SK-N-SH (cell line): Measurements from ENCODE around the gene MST1. TPM values are rescaled to one million over a fixed set of nuclear protein-coding genes. Genes with fewer than 3 reads are reported as not detected.

ENCODE experiments used
- CTCF ChIA-PET: fragments of 300-600, 350-600 bp; formaldehyde crosslinking; extraction: SDS; loops from one replicate; lab custom pipeline; 2021; lab: Yijun Ruan, JAX
- POLR2A ChIA-PET: fragments of 350-600 bp; sonication (Branson Sonifier 250); formaldehyde crosslinking; extraction: SDS; loops from one replicate; lab custom pipeline; 2020; ENCODE audit warnings: antibody characterized with exemption, inconsistent platforms; lab: Yijun Ruan, JAX
- DNase-seq: peaks from one replicate; pipeline ENCODE4 v3.0.0; 2012
- H2AFZ ChIP-seq: fragments of 200-600 bp; sonication (generic); 2 replicates; pipeline ENCODE4 v1.8.1; 2016; ENCODE audit warnings: antibody characterized with exemption, mild to moderate bottlenecking, low read depth
- H3F3A ChIP-seq: fragments of 200-600 bp; sonication (generic); replicated peaks from 2 replicates; pipeline ENCODE3; 2016; ENCODE audit warnings: antibody characterized with exemption, mild to moderate bottlenecking; ENCODE audit not compliant: insufficient read depth
- H3K27ac ChIP-seq, 2 experiments: fragments of 200-500 bp in 1 of 2; fragments of 200-600 bp in 1 of 2; sonication (Bioruptor generic) in 1 of 2; sonication (generic), shearing (Covaris generic) in 1 of 2; 2 replicates each; pipeline versions ENCODE4 v1.5.1 to v1.6.1; 2014 to 2016; ENCODE audit warnings: low read depth in 2 of 2, inconsistent platforms in 1 of 2, low read length in 1 of 2, mild to moderate bottlenecking in 1 of 2, mixed read lengths in 1 of 2
- H3K27me3 ChIP-seq: fragments of 200-600 bp; sonication (generic), shearing (Covaris generic); 2 replicates; pipeline ENCODE4 v1.6.1; 2016; ENCODE audit warnings: mixed run types; ENCODE audit not compliant: insufficient read depth
- H3K36me3 ChIP-seq, 2 experiments: fragments of 200-500 bp in 1 of 2; fragments of 200-600 bp in 1 of 2; sonication (Bioruptor generic) in 1 of 2; sonication (generic) in 1 of 2; replicated peaks in 1 of 2; 2 replicates each; pipeline versions ENCODE3 to v1.5.1; 2014 to 2016; ENCODE audit warnings: low read length in 1 of 2, mild to moderate bottlenecking in 1 of 2; ENCODE audit not compliant: insufficient read depth in 2 of 2, control insufficient read depth in 1 of 2
- H3K4me1 ChIP-seq, 2 experiments: fragments of 200-500 bp in 1 of 2; fragments of 200-600 bp in 1 of 2; sonication (Bioruptor generic) in 1 of 2; sonication (generic), shearing (Covaris generic) in 1 of 2; 2 replicates each; pipeline versions ENCODE4 v1.5.1 to v1.6.1; 2014 to 2016; ENCODE audit warnings: low read depth in 1 of 2, low read length in 1 of 2, mixed run types in 1 of 2; ENCODE audit not compliant: insufficient read depth in 2 of 2, control insufficient read depth in 1 of 2
- H3K4me2 ChIP-seq: fragments of 200-600 bp; sonication (generic), shearing (Covaris generic); 2 replicates; pipeline ENCODE4 v1.6.1; 2017; ENCODE audit warnings: mixed run types
- H3K4me3 ChIP-seq, 2 experiments: fragments of 200-500 bp in 1 of 2; fragments of 200-600 bp in 1 of 2; sonication (Bioruptor generic) in 1 of 2; sonication (generic), shearing (Covaris generic) in 1 of 2; 2 replicates each; pipeline versions ENCODE4 v1.5.1 to v1.8.1; 2014 to 2016; ENCODE audit warnings: low read depth in 2 of 2, inconsistent platforms in 1 of 2, low read length in 1 of 2, mild to moderate bottlenecking in 1 of 2, mixed read lengths in 1 of 2, moderate library complexity in 1 of 2
- H3K79me2 ChIP-seq: fragments of 200-600 bp; sonication (generic); 2 replicates; pipeline ENCODE4 v1.8.1; 2017; ENCODE audit warnings: mild to moderate bottlenecking; ENCODE audit not compliant: insufficient read depth
- H3K9ac ChIP-seq: fragments of 200-600 bp; sonication (generic); 2 replicates; pipeline ENCODE4 v1.6.1; 2017; ENCODE audit warnings: mixed run types
- H3K9me2 ChIP-seq: fragments of 200-600 bp; sonication (generic); 2 replicates; pipeline ENCODE4 v1.6.1; 2017; ENCODE audit warnings: mixed run types
- H3K9me3 ChIP-seq: fragments of 200-600 bp; sonication (generic); 2 replicates; pipeline ENCODE4 v1.6.1; 2017; ENCODE audit warnings: mixed run types, mild to moderate bottlenecking, moderate library complexity
- H4K20me1 ChIP-seq: fragments of 200-600 bp; sonication (generic); 2 replicates; pipeline ENCODE4 v1.6.1; 2017; ENCODE audit warnings: mild to moderate bottlenecking, mixed run types; ENCODE audit not compliant: insufficient read depth
- ELF1 ChIP-seq: IDR thresholded peaks from 2 replicates; pipeline ENCODE4 v1.4.0; 2012
- EP300 ChIP-seq, 2 experiments: IDR thresholded peaks; 2 replicates each; pipeline versions ENCODE4 v1.4.0 to v1.6.1; 2012; ENCODE audit warnings: borderline replicate concordance in 1 of 2, low read depth in 1 of 2, low read length in 1 of 2
- FOSL2 ChIP-seq: IDR thresholded peaks from 2 replicates; pipeline ENCODE4 v1.4.0; 2012; ENCODE audit warnings: low read depth, mild to moderate bottlenecking, moderate library complexity, borderline replicate concordance
- FOXM1 ChIP-seq: IDR thresholded peaks from 2 replicates; pipeline ENCODE4 v1.4.0; 2012; ENCODE audit warnings: low read depth, mild to moderate bottlenecking
- GABPA ChIP-seq: IDR thresholded peaks from 2 replicates; pipeline ENCODE4 v1.4.0; 2012; ENCODE audit warnings: low read depth, mild to moderate bottlenecking
- GATA2 ChIP-seq: sonication (generic); formaldehyde crosslinking; IDR thresholded peaks from 2 replicates; pipeline ENCODE4 v1.5.0; 2020; ENCODE audit warnings: mild to moderate bottlenecking, missing genetic modification reagents
- JUND ChIP-seq: IDR thresholded peaks from 2 replicates; pipeline ENCODE4 v1.4.0; 2012
- NFIC ChIP-seq: IDR thresholded peaks from 2 replicates; pipeline ENCODE4 v1.4.0; 2012; ENCODE audit warnings: borderline replicate concordance
- NRF1 ChIP-seq: IDR thresholded peaks from 2 replicates; pipeline ENCODE4 v1.6.1; 2012; ENCODE audit warnings: low read depth, mild to moderate bottlenecking, low read length
- POLR2AphosphoS5 ChIP-seq: IDR thresholded peaks from 2 replicates; pipeline ENCODE4 v1.6.1; 2012; ENCODE audit warnings: low read depth, low read length
- RCOR1 ChIP-seq: fragments of 150-350 bp; IDR thresholded peaks from 2 replicates; pipeline ENCODE4 v1.6.1; 2017; ENCODE audit warnings: antibody characterized with exemption, low read length
- TAF1 ChIP-seq: IDR thresholded peaks from 2 replicates; pipeline ENCODE4 v1.6.1; 2012; ENCODE audit warnings: low read depth, mild to moderate bottlenecking, low read length, moderate library complexity, borderline replicate concordance
- TCF12 ChIP-seq: IDR thresholded peaks from 2 replicates; pipeline ENCODE4 v1.4.0; 2012
- WGBS: methylation state at CpG from one replicate; pipeline ENCODE4 v1.1.6; 2017; ENCODE audit warnings: low lambda C conversion rate; 5-methylcytosine and 5-hydroxymethylcytosine counted together
- polyA plus RNA-seq, 3 experiments: library from polyadenylated mRNA; depleted of rRNA; stranded (reverse); fragments of >200 nt; gene quantifications; 2 replicates each; pipeline ENCODE4 v1.2.3, GENCODE V29; 2012
- TF ChIP-seq, protein P1 (sequence below): fragments of 150-350 bp; IDR thresholded peaks from 2 replicates; pipeline ENCODE4 v1.6.1; 2016; ENCODE audit warnings: mild to moderate bottlenecking, low read depth, low read length
- TF ChIP-seq, protein P2 (sequence below): IDR thresholded peaks from 2 replicates; pipeline ENCODE4 v1.4.0; 2012; ENCODE audit warnings: low read depth, borderline replicate concordance
- TF ChIP-seq, protein P3 (sequence below): fragments of 200-600 bp; sonication (generic); IDR thresholded peaks from 2 replicates; pipeline ENCODE4 v1.6.1; 2017; ENCODE audit warnings: antibody characterized with exemption, mild to moderate bottlenecking, moderate library complexity
- TF ChIP-seq, protein P4 (sequence below): fragments of 150-350 bp; IDR thresholded peaks from 2 replicates; pipeline ENCODE4 v1.6.1; 2017; ENCODE audit warnings: antibody characterized with exemption, low read length, low read depth, borderline replicate concordance

Gene MST1
- polyA plus RNA-seq, 1 of the 3 experiments (the other 2 are of a cell fraction): 35.1 TPM

DNA sequence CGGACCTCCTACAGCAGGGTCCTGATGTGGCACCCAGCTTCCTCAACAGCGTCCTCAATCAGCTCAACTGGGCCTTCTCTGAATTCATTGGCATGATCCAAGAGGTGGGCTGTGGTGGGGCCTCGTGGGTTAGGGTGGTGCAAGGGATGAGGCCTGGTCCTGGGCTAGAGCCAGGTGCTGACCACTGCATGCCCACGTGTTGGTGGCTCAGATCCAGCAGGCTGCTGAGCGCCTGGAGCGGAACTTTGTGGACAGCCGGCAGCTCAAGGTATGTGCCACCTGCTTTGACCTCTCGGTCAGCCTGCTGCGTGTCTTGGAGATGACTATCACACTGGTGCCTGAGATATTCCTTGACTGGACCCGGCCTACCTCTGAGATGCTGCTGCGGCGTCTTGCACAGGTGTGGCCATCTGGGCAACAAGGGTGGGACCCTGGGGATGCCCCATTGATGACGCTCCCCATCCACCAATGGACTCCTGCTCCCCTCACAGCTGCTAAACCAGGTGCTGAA lies 26.4 kb upstream of the MST1 start (continued):
- TF ChIP-seq, protein P1, sequence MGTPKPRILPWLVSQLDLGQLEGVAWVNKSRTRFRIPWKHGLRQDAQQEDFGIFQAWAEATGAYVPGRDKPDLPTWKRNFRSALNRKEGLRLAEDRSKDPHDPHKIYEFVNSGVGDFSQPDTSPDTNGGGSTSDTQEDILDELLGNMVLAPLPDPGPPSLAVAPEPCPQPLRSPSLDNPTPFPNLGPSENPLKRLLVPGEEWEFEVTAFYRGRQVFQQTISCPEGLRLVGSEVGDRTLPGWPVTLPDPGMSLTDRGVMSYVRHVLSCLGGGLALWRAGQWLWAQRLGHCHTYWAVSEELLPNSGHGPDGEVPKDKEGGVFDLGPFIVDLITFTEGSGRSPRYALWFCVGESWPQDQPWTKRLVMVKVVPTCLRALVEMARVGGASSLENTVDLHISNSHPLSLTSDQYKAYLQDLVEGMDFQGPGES: no peak
- no peak for TF ChIP-seq ELF1
- no peak for TF ChIP-seq NFIC
- TF ChIP-seq, protein P2, sequence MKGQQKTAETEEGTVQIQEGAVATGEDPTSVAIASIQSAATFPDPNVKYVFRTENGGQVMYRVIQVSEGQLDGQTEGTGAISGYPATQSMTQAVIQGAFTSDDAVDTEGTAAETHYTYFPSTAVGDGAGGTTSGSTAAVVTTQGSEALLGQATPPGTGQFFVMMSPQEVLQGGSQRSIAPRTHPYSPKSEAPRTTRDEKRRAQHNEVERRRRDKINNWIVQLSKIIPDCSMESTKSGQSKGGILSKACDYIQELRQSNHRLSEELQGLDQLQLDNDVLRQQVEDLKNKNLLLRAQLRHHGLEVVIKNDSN: no peak
- no peak for TF ChIP-seq NRF1
- TF ChIP-seq EP300 (IDR thresholded peaks at IDR 0.05; ENCODE audit: borderline replicate concordance in 1 of 2, low read depth in 1 of 2, low read length in 1 of 2): no peak
- no peak for TF ChIP-seq FOSL2
- TF ChIP-seq GATA2 (CRISPR knock-in tag): no peak
- TF ChIP-seq, protein P3, sequence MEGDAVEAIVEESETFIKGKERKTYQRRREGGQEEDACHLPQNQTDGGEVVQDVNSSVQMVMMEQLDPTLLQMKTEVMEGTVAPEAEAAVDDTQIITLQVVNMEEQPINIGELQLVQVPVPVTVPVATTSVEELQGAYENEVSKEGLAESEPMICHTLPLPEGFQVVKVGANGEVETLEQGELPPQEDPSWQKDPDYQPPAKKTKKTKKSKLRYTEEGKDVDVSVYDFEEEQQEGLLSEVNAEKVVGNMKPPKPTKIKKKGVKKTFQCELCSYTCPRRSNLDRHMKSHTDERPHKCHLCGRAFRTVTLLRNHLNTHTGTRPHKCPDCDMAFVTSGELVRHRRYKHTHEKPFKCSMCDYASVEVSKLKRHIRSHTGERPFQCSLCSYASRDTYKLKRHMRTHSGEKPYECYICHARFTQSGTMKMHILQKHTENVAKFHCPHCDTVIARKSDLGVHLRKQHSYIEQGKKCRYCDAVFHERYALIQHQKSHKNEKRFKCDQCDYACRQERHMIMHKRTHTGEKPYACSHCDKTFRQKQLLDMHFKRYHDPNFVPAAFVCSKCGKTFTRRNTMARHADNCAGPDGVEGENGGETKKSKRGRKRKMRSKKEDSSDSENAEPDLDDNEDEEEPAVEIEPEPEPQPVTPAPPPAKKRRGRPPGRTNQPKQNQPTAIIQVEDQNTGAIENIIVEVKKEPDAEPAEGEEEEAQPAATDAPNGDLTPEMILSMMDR: no peak

DNA sequence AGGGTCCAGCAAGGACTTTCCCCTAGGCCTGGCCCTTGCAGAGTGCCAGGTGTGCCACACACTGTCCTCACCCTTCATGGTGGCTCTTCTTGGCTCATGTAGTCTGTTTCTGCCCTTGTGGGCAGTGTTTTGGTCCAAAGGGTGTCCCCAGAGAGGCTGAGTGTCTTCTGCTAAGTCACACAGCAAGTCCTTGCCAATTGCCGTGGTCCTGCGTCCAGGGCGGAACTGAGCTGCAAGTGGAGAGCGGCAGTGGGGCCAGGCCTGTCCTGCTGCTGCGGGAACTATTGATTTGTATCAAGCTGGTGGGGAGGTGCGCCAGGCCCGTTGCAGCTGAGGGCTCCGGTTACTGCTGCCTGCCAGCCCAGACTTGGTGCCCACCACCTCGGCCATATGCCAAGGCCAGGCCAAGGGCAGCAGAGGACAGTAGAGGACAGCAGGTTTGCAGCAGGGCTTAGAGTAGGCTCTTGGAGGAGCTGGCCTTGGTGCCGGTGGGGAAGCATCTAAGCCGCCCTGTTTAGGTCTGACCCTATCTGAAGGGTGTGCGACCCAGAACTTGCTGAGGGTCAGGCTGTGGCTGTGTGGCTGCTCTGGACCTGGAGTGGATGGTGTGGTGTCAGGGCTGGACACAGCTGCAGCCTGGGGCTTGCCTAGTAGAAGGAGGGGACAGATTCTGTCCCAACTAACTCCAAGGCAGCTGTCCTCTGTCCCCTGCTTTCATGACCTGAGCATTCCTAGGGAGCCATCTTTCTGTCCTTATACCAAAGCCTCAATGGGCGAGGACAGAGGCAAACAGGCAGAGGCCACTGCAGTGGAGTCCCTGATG lies 25.7 kb upstream of the MST1 start:
- H4K20me1 ChIP-seq: no peaks in the 10 kb centered on the region
- TF ChIP-seq POLR2AphosphoS5: no peak
- TF ChIP-seq TAF1: no peak
- TF ChIP-seq JUND: no peak
- TF ChIP-seq, protein P1: no peak
- TF ChIP-seq TCF12: no peak
- TF ChIP-seq, protein P3: no peak
- TF ChIP-seq GABPA: no peak
- no peak for TF ChIP-seq NRF1
- TF ChIP-seq RCOR1: no peak
- no peak for TF ChIP-seq GATA2 (CRISPR knock-in tag)
- TF ChIP-seq, protein P4, sequence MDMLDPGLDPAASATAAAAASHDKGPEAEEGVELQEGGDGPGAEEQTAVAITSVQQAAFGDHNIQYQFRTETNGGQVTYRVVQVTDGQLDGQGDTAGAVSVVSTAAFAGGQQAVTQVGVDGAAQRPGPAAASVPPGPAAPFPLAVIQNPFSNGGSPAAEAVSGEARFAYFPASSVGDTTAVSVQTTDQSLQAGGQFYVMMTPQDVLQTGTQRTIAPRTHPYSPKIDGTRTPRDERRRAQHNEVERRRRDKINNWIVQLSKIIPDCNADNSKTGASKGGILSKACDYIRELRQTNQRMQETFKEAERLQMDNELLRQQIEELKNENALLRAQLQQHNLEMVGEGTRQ: no peak
- TF ChIP-seq FOSL2: no peak
- TF ChIP-seq FOXM1: no peak
- TF ChIP-seq, all 33 proteins: peak for 0
- POLR2A ChIA-PET: no interaction called here
- no peaks in the 10 kb centered on the region for H3K27me3 ChIP-seq
- peaks cover 0 to 12% of the 10 kb centered on the region in 2 experiments; a peak in 1 of 4 replicates for H3K4me1 ChIP-seq
- DNase-seq: no peak
- H3K79me2 ChIP-seq: no peaks in the 10 kb centered on the region
- no peak overlapping the region for H3K4me3 ChIP-seq
- H3K36me3 ChIP-seq: peaks cover 8 to 16% of the 10 kb centered on the region in 2 experiments
- WGBS: 91% methylated on average over 8 of the region's 13 CpGs
- H3K4me2 ChIP-seq: no peak overlapping the region
- H3K27ac ChIP-seq: no peak overlapping the region
- CTCF ChIA-PET: interaction anchor here (1.0 to 7.9 kb wide), 2 partner anchors 12 to 176 kb away, joined by 3 to 76 read pairs; no protein-coding TSS in a partner anchor
- H3F3A ChIP-seq: peaks cover 3% of the 10 kb centered on the region
- H3K9me3 ChIP-seq: no peaks in the 10 kb centered on the region
- no peaks in the 10 kb centered on the region for H3K9me2 ChIP-seq
- H2AFZ ChIP-seq: no peak overlapping the region
- no peak overlapping the region for H3K9ac ChIP-seq
